GM13976 (cell line): ENCODE measurements around the gene NOLC1.

Experiments used
- DNase-seq: peaks from one replicate; pipeline ENCODE4 v3.0.0; 2012; ENCODE audit warnings: low spot score
- in situ Hi-C: fragments of 300-500 bp; cut with MboI; formaldehyde crosslinking; loops from one replicate; pipeline ENCODE4 v1.12.0; 2022; ENCODE audit warnings: low sequenced_read_pairs, mixed read lengths, inconsistent platforms; ENCODE audit not compliant: unreplicated experiment
- TF ChIP-seq, protein P1 (sequence below): IDR thresholded peaks from 2 replicates; pipeline ENCODE4 v1.5.1; 2012; ENCODE audit warnings: borderline replicate concordance, mild to moderate bottlenecking; ENCODE audit not compliant: insufficient read depth; ENCODE audit errors: extremely low read depth, missing control alignments, control extremely low read depth

The NOLC1 gene

GRCh38 chr10:102141583-102142107, 10.5 kb upstream of the NOLC1 start:
- DNase-seq = peak; percentile 9
- TF ChIP-seq, protein P1, sequence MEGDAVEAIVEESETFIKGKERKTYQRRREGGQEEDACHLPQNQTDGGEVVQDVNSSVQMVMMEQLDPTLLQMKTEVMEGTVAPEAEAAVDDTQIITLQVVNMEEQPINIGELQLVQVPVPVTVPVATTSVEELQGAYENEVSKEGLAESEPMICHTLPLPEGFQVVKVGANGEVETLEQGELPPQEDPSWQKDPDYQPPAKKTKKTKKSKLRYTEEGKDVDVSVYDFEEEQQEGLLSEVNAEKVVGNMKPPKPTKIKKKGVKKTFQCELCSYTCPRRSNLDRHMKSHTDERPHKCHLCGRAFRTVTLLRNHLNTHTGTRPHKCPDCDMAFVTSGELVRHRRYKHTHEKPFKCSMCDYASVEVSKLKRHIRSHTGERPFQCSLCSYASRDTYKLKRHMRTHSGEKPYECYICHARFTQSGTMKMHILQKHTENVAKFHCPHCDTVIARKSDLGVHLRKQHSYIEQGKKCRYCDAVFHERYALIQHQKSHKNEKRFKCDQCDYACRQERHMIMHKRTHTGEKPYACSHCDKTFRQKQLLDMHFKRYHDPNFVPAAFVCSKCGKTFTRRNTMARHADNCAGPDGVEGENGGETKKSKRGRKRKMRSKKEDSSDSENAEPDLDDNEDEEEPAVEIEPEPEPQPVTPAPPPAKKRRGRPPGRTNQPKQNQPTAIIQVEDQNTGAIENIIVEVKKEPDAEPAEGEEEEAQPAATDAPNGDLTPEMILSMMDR = no peak
- in situ Hi-C loops = no loop called here

DNA sequence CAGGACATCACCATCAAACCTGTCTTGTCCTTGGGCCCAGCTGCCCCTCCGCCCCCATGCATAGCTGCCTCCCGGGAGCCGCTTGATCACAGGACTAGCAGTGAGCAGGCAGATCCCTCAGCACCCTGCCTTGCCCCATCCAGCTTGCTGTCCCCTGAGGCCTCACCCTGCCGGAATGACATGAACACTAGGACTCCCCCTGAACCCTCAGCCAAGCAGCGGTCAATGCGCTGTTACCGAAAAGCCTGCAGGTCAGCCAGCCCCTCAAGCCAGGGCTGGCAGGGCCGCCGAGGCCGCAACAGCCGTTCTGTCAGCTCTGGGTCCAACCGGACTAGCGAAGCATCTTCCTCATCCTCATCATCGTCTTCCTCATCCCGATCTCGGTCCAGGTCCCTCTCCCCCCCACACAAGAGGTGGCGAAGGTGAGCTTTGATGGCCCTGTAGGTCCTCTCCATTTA, 5.2 kb upstream of the NOLC1 start:
- in situ Hi-C loops = no loop called here
- DNase-seq = peak; percentile 10

GRCh38 chr10:102147561-102147960, 4.6 kb upstream of the NOLC1 start:
- in situ Hi-C loops = no loop called here
- peak; percentile 7 for DNase-seq
- TF ChIP-seq, protein P1 = no peak

More for the DNA sequence above, 5.2 kb upstream of the NOLC1 start:
- TF ChIP-seq, protein P1 = no peak

- DNase-seq = peak; percentile 10
- in situ Hi-C loops = no loop called here
- TF ChIP-seq, protein P1 = no peak
Observed at GRCh38 chr10:102148275-102148674, 3.9 kb upstream of the NOLC1 start.

- TF ChIP-seq, protein P1 = no peak
- in situ Hi-C loops = no loop called here
- peak; percentile 3 for DNase-seq
Observed at GRCh38 chr10:102150970-102151773, 1.0 kb upstream of the NOLC1 start.

- TF ChIP-seq, protein P1 = no peak
- in situ Hi-C loops = no loop called here
- DNase-seq = no peak
Observed at GRCh38 chr10:102152545-102152890, 329 bp downstream of the NOLC1 start.
